NCI-H510A (cell line): Measurements from ENCODE around the gene VKORC1L1.
A peak's percentile ranks its signal among the peaks of the same experiment; 100 is the strongest.
"Not testable (repeated sequence)": the region's sequence is repeated elsewhere in the genome, so short reads cannot be mapped to it uniquely, and the experiment has no call there.

Experiments
- DNase-seq: peaks from one replicate; lab custom pipeline; 2025; lab: John Stamatoyannopoulos, UW

The VKORC1L1 gene

DNA sequence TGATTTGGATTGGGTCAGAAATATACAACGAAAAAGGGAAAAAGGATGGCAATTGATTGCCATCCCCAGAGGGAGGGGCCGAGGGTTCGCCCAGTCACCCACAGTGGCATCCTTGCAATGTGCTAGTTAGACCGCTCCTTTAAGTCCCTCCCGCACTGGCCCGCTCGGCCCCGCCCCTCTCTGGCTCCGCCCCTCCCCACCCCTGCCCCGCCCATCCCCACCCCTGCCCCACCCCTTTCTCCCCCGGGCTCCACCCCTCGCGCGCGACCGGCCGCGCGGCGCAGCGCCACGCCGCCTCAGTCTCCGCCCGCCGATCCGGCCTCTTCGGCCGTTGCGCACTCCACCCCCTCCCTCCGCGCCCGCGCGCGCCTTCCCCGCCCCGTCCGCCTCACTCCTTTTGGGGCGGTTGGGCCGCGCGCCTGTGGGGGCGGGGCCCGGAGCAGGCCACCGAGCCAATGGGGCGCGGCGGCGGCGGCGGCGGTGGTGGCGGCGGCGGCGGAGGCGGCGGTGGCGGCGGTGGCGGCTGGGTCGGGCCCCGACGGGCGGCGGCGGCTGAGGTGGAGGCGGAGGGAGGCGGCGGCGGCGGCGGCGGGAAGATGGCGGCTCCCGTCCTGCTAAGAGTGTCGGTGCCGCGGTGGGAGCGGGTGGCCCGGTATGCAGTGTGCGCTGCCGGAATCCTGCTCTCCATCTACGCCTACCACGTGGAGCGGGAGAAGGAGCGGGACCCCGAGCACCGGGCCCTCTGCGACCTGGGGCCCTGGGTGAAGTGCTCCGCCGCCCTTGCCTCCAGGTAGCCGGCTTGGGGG is at the start of gene VKORC1L1:
VKORC1L1 (plus strand) TSS at position 299 of the 806 bp plus-strand sequence; CDS start at position 597, 298 bp downstream.
- peak; percentile 67 for DNase-seq

DNA sequence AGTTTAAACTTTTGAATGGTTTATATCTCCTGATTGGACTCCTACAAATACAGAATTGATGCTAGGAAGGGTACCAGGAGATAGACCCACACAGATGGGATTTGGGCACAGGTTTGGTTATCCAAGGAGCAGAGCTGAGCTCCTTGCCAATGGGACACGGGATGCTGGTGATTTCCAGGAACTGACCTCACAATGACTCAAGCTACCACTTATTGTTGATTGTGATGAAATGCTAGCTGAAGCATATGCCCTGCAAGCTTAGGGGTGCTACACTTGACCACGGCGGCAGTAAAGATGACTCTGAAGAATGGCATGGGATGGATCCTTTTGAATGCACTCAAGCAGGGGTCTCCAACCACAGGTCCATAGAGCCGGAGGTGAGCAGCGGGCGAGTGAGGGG is 45.5 kb upstream of the VKORC1L1 start:
- DNase-seq = no peak

DNA sequence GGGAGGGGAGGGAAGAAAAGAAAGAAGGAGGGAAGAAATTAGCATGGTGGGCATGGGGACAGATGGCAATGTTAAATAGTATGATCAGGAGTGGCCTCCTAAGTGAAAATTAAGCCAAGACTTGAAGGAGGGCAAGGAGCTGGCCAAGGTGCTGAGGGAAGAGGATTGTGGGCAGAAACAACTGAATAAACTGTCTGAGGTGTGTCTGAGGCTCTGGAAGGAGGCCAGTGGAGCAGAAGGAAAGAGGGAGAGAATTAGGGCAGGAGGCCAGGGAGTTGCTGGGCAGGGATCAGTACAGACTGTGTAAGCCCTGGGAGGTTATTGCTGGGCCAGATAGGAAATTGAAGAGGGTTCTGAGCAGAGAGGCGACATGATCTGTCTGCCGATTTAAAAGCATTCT is 40.6 kb upstream of the VKORC1L1 start:
- DNase-seq = no peak

DNA sequence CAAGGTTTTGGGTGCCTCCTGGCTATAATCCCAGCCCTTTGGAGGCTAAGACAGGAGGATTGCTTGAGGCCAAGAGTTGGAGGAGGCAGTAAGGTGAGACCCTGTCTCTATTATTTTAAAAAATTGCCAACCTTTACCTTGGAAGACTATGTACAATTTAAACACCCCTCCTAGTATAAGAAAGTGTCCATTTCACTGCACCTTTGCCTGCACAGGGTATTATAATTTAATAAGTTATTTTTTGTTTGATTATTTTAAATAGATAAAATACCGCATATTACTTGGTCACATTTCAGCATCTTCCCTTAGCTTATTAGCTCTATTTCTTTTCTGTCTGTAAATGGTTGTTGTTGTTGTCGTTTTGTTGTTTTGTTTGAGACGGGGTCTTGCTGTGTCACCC is 36.2 kb upstream of the VKORC1L1 start:
- not testable (repeated sequence) for DNase-seq

DNA sequence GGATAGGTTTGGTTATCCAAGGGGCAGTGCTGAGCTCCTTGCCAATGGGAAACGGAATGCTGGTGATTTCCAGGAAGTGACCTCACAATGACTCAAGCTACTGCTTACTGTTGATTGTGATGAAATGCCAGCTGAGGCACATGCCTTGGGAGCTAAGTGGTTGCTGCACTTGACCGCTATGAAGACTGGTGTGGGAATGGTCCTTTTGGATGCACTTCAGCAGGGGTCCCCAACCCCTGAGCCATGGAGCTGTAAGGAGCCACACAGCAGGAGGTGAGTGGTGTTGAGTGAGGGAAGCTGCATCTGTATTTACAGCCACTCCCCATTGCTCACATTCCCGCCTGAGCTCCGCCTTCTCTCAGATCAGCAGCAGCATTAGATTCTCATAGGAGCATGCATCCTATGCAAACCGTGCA is 35.3 kb upstream of the VKORC1L1 start:
- DNase-seq = not testable (repeated sequence)

DNA sequence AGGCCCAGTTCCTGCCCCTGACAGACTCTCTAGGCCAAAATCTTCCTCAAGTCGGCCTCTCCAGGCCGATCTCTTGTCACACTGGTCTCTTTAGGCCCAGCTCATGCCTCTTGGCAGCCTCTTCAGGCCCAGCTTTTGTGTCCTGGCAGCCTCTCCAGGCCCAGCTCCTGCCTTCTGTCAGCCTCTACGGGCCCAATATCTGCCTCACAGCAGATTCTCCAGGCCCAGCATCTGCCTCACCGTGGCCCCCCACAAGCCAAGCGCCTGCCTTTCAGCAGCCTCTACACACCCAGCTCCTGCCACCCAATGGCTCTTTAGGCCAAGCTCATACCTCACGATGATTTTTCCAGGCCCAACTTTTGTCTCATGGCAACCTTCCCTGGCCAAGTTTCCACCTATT is 33.0 kb upstream of the VKORC1L1 start:
- DNase-seq = no peak

DNA sequence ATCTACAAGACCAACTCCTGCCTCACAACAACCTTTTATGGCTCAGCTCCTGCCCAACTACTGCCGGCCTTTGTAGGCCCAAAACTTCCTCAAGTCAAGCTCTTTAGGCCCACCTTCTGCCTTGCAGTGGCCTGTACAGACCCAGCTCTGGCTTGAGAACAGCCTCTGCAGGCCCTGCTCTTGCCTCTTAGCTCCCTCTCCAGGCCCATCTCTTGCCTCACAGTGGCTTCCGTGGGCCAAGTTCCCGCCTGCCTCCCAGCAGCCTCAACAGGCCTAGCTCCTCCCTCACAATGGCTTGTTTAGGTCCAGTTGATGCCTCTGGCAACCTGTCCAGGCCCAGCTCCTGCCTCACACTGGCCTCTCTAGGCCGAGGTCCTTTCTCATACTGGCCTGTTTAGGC is 32.4 kb upstream of the VKORC1L1 start:
- no peak for DNase-seq

DNA sequence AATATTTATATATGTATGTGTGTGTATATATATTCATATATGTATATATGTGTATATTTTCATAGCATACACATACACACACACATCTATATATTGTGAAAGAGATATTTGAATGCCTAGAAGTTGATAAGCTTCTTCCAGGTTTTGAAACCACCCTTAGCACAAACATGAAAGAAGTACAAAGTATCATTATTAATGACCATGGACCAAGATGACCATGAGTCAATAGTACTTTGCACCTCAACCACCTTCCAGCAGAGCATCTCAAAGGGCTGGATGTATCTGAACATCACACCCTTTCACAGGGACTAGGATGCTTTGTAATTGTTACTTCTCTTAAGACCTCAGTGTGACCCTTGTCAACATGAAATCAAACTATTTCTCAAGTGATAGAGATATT is 29.3 kb upstream of the VKORC1L1 start:
- not testable (repeated sequence) for DNase-seq

DNA sequence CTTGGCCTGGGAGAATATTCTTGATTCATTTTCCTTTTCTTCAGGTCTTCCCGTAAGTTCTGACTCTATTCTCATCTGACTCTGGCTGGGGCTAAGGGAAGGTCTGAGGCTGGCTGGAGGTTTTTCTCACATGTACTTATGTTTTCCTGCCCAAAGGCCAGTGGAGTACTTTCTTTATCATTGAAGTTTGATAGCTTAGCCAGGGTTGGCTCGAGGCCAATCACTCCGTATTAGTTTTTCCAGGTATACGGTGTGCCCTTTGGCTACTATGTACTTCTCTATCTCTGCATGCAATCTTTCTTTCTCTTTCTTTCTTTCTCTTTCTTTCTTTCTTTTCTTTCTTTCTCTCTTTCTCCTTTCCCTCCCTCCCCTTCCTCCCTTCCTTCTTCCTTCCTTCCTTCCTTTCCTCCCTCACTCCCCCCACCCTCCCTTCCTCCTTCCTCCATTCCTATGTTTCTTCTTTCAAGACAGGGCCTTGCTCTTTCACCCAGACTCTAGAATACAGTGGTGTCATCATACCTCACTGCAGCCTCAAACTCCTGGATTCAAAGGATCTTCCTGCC is 26.8 kb upstream of the VKORC1L1 start:
- DNase-seq = no peak

DNA sequence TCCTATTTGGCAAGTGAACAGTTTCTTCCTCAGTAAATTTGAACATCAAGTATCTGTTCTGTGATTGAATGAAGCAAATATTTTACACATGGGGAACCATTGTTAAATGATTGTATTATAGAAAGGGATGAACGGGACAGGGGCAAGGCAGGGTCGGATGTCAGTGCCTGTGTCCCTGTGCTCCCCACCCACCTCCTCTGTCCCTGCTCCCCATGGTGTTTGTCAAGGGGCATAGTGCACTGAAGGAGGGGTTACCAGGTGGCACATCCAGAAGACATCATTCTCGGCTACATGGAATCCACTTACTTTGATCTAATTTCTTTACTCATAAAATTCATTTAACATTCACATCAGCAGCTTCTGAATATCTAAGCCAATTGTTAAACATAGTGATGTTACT is 19.4 kb upstream of the VKORC1L1 start:
- DNase-seq = not testable (repeated sequence)

DNA sequence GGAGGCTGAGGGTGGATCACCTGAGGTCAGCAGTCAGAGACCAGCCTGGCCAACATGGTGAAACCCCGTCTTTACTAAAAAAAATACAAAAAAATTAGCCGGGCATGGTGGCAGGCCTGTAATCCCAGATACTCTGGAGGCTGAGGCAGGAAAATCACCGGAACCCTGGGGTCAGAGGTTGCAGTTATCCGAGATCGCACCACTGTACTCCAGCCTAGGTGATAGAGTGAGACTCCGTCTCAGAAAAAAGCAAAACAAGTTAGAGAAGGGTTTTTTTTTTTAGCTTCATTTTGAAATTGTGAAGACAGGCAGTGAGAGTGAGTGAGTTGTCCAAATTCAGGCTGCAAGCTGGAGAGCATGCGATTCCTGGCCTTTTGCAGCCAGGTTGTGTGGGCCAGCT is 19.0 kb upstream of the VKORC1L1 start:
- not testable (repeated sequence) for DNase-seq

DNA sequence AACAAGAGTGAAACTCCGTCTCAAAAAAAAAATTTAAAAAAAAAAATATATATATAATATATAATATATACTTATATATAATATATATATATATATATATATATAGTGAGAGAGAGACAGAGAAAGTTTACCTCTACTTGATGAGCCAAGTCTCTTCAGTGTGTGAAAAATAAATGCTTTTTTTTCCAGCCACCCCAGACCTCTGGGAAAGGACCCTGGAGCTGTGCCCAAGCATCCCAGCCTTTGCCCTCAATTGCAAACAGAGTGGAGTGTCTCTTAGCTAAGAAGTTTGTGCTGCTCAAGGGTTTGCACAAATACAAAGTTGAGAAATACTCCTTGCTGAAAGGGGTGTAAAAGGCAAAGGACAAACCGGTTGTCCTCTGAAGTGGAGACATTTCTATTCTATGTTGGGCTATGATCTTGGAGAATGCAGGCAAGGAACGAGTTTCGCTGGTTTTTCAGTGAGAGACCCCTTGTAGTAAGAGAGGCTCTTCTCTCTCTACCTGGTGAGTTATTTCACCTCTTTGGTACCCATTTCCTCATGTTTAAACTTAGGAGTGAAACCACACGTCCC is 15.5 kb upstream of the VKORC1L1 start:
- not testable (repeated sequence) for DNase-seq

DNA sequence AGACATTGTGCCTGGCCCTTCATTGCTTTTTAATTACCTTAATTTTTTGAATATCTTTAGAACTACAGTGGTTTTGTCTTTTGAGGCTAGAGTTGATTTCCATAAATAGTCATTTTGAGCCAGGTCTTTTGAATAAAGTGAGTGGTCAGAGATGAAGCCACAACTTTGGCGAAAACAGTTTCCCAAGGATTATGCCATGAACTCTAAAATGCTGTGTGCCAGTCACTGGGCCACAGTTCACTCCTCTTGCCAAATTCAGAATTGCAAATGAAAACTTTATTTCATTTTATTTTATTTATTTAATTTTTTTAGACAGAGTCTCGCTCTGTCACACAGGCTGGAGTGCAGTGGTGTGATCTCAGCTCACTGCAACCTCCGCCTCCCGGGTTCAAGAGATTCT is 14.2 kb upstream of the VKORC1L1 start:
- not testable (repeated sequence) for DNase-seq

DNA sequence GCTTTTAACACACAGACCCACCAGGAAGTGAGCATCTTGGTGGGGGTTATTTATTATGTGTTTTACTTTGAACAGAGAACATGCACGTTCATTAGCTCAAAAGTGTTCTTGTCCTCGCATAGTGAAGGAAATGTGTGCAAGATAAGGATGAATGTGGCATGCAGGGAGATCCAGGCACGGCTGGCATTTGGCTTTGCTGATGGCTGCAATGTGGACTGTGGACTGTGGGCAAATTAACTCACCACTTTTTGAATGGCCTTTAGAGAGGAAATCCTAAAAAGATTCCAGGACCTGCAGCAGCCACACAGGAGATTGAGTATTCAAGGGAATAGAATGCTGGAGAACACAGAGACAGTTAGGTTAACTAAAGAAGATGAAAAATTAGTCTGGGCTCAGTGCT is 6.6 kb upstream of the VKORC1L1 start:
- not testable (repeated sequence) for DNase-seq

DNA sequence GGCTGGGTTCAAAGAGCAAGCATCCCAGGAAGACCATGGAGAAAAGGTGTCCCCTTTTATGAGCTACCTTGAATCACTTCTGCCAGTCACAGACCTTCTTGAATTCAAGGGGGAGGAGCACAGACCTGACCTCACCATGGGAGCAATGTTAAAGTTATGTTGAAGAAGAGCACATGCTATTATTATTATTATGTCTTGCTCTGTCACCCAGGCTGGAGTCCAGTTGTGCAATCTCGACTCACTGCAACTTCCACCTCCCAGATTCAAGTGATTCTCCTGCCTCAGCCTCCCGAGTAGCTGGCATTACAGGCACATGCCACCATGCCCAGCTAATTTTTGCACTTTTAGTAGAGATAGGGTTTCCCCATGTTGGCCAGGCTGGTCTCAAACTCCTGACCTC is 5.2 kb upstream of the VKORC1L1 start:
- DNase-seq = not testable (repeated sequence)

DNA sequence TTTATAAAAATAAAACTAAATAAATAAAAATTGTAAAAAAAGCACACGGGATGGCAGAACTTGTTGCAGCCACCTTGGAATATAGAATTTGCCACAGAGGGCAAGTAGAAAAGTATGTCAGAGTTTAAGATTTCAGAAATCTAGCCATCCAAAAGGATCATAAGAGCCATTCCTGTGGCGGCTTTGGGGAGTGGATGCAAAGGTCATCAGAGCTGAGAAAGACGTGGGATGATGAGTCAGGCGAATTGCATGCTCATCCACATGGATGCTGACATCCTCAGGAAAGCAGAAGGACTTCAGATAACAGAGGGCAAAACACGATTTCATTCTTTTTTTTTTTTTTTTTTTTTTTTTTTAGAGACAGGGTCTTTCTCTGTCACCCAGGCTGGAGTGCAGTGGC is 3.6 kb upstream of the VKORC1L1 start:
- DNase-seq = not testable (repeated sequence)

DNA sequence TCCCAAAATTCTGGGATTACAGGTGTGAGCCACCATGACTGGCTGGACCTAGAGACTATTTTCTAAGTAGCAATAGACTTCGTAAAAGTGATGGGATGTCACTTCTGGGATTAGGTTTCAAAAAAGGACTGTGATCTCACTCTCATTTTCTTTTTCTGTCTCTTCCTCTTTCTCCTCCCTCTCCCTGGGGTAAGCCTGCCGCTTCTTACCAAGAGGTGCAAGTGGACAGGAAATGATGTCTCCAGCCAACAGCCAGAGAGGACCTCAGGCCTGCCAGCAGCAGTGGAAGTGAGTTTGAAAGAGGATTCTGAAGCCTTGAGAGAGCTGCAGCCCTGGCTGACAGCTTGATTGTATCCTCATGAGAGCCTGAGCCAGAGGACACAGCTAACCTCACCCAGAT is 1.4 kb upstream of the VKORC1L1 start:
- not testable (repeated sequence) for DNase-seq

DNA sequence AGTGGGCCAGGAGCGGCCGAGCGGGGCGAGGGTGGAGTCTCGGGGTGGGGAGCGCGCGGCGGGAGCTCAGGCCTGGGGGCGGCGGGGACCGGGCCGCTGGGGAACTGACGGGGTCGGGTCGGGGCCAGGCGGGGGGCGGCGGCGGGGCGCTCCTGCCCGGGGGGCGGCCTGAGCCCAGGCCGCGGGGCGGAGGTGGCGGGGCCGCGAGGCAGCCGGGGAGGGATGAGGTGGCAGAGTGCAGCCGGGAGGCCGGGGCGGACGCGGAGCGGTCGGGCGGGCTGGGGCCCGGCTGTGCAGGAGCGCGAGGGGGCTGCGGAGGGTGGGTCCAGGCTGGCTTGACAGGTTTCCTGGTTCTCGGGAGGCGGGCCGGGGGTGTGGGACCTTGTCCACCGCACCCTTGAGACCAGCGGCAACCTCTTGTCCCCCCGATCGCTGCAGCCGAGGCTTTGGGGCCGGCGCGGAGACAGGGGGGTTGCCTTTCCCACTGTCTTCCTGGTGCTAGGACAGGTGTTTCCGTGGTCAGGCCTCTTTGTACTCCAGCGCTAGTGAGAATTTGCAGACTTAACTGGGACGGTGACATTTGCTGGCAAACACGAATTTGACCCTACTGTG is 814 bp downstream of the VKORC1L1 start:
- DNase-seq = not testable (repeated sequence)

DNA sequence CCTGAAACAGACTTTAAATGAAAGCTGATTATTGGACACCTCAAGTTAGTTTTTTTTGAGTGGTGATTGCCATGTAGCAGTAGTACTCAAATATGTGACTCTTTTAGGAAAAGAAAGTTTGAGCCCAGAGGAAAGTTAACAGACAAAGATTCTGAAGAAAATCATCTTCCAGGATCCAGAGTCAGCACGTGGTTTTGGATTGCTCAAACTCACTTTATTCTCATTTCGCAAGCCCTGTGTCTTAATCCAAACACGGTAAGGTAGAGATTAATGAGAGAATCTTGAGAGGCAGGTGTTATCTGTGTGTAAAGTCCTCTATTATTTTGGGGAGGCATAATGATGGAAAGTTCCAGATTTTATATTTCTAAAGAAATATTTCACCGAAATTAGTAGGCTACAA is 2.8 kb downstream of the VKORC1L1 start:
- not testable (repeated sequence) for DNase-seq

DNA sequence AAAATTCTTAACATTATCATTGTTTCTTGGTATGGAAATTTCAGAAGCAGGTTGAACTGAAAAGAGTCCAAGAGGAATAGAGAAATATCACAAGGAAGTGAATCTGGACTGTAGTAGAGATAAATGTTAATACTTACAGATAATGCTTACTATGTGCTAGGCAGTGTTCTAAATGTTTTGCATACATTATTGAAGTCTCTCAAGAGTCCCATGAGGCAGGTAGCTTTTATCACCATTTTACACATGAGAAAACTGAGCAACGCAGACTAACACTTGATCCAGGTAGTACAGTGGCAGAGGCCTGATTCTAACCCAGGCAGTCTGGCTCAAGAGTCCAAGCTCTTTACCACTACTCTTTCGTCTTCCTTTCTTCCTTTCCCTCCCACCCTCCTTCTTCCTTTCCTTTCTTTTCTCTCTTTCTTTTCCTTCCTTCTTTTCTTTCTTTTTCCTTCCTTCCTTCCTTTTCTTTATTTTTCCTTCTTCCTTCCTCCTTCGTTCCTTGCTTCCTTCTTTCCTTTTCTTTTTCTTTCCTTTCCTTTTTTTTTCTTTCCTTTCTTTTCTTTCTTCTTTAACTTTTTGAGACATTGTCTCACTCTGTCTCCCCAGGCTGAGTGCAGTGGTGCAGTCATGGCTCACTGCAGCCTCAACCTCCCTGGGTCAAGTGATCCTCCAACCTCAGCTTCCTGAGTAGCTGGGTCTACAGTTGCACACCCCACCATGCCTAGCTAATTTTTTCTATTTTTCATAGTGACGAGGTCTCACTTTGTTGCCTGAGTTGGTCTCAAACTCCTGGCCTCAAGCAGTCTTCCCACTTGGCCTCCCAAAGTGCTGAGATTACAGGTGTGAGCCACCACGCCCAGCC is 6.6 kb downstream of the VKORC1L1 start:
- DNase-seq = not testable (repeated sequence)

DNA sequence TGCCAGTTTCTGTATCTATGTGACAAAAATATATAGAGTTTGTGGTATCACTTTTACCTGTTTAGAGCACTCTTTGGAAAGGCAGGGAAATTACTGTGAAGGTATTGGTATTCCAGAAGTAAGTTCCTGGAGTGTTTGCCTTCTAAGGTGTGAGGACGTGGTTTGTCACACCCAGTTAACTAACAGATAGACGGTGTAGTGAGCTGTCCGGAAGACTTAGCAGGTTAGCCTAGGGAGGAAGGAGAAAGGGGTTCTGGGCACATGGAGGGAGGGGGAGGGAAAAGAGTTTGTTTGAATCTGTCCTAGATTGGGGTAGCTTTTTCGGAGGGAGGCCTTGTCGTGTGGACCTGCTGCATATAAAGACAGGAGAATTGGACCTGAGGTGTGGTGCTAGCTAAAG is 7.4 kb downstream of the VKORC1L1 start:
- not testable (repeated sequence) for DNase-seq

DNA sequence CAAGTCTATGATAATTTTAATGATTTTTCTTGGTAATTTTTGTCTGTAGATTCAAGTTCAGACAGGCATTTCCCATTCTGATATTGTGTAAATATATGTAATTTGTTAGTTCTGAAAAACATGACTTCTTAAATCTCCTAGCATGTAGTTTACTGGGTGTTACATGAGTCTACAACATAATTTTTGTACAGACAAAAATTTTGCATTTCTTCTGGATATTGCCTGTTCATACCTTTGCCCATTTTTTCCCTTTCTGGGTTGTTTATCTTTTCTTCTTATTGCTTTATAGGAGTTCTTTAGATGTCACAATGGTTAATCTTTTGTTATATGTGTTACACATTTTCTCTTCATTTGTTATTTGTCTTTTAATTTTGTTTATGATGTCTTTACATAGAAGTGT is 12.1 kb downstream of the VKORC1L1 start:
- not testable (repeated sequence) for DNase-seq
